Measurements from ENCODE around the gene MYO7B.

Gene MYO7B

DNA sequence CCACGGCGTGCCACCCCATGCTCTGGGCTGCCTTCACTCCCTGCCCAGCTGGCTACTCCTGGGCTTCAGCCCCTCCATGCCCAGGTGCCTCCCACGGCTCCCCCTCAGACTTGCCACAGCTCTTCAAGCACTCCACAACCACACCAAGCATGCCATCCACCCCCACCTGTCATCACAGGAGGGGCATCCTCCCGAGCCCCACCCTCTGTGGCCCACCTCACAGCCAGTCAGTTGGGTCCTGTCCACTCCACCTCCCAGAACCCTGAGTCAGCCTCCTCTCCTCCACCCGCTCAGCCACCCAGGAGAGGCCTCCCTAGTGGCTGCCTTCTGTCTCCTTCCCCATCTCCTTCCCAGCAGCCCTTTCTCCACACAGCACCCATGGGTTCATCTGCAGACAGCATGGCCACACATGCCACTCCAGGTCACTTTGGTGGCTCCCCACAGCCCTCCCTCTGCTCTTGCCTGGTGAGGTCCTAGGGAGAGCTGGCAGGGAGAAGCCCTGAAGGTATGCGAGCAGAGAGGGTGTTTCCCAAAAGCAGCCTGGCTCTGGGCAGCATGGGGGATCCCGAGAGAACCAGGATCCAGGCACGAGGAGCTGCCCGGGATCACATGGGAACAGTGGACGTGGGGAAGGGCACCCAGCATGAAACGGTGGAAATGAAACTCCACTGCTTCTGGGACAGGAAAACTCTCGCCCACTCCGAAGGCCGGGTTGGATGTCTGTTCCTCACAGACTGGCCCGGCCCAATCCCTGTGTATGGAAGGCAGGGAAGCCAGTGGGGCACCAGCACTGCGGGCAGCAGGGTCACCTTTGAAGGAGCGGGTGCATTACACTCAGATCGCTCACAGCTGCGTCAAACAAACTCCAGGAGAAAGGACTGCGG is 137.1 kb downstream of the MYO7B start:
- TF ChIP-seq ZNF274 (IDR thresholded peaks at IDR 0.05; ENCODE audit: low read depth, low read length): no peak
- H3K4me3 ChIP-seq (ENCODE audit: low read length): no peak overlapping the region

GRCh38 chr2:127673291-127674069 is 138.0 kb downstream of the MYO7B start:
- H3K4me3 ChIP-seq (ENCODE audit: low read length): no peak overlapping the region

GRCh38 chr2:127674241-127675209 is 139.0 kb downstream of the MYO7B start:
- no peak overlapping the region for H3K4me3 ChIP-seq (ENCODE audit: low read length)
- no peak for TF ChIP-seq ZNF274 (IDR thresholded peaks at IDR 0.05; ENCODE audit: low read depth, low read length)

More at GRCh38 chr2:127673291-127674069, 138.0 kb downstream of the MYO7B start:
- TF ChIP-seq ZNF274 (IDR thresholded peaks at IDR 0.05; ENCODE audit: low read depth, low read length): no peak

DNA sequence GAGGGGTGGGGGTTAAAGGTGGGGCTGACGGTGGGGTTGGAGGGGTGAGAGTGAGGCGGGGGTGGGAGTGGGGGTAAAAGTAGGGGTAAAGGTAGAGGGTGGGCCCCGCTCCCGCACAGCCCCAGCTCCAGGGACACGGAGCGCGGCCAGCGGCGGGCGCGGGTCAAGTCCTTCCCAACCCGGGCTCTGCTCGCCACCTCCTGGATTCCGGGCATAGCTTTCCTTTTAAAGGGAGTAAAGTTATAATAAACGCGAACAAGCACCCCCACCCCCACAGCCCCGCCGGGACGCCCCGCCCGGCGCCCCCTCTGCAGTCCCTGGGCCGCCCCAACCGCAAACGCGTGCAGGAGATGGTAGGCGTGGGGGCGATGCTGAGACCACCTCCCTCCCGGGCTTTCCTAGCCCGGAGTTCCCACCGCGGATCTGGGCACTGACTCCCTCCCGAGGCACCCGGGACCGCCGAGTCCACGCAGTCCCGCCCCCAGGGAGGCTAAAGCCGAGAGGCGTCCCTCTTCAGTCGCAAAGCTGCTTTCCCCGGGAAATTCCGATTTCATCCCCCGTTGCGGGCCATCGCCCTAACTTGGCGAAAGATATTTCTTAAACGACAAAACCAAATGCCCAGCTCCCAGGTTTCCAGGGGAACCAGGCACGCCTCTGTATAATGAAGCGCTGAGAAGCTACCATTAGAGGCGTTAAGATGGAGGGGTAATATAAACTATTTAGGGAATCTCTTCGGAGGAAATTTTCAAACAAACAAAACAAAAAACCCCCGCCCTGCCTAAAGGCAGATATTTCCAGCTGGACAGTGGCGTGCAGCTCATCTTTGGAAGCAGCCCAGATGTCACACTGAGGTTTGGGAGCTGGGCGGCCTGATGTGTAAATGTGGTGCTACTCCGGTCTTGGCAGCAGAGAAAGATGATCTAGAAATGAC is 140.1 kb downstream of the MYO7B start, which contains the start of gene LIMS2:
TSS of gene LIMS2 (minus strand) at position 200 of the 931 bp plus-strand sequence. CDS start 506 bp downstream, outside the sequence.
- no peak for TF ChIP-seq ZNF274 (IDR thresholded peaks at IDR 0.05; ENCODE audit: low read depth, low read length)
- no peak within 1 kb of the TSS for H3K4me3 ChIP-seq (ENCODE audit: low read length)

- no peak overlapping the region for H3K4me3 ChIP-seq (ENCODE audit: low read length)
- no peak for TF ChIP-seq ZNF274 (IDR thresholded peaks at IDR 0.05; ENCODE audit: low read depth, low read length)
These were observed 141.4 kb downstream of the MYO7B start for GRCh38 chr2:127676906-127677305.

DNA sequence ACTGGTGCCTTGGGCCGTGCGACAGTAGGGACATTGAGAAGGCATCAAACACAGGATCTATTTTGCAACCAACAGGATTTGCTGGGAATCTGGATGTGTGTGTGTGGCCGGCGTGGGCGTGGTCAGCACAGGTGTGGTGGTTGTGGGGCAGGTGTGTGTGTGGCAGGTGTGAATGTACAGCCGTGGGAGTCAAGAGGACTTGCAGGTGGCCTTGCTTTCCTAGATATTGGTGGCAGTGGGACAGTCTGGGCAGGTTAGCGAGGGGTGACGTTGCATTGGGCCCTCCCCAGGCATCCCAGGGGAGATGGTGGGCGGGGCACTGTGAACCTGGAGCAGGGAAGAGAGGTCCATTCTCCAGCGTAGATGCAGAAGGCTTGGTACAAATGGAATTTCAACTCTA is 143.0 kb downstream of the MYO7B start:
- no peak for TF ChIP-seq ZNF274 (IDR thresholded peaks at IDR 0.05; ENCODE audit: low read depth, low read length)
- no peak overlapping the region for H3K4me3 ChIP-seq (ENCODE audit: low read length)

- no peak for TF ChIP-seq ZNF274 (IDR thresholded peaks at IDR 0.05; ENCODE audit: low read depth, low read length)
- H3K4me3 ChIP-seq (ENCODE audit: low read length): no peak overlapping the region
These were observed 143.5 kb downstream of the MYO7B start for GRCh38 chr2:127678991-127679390.

DNA sequence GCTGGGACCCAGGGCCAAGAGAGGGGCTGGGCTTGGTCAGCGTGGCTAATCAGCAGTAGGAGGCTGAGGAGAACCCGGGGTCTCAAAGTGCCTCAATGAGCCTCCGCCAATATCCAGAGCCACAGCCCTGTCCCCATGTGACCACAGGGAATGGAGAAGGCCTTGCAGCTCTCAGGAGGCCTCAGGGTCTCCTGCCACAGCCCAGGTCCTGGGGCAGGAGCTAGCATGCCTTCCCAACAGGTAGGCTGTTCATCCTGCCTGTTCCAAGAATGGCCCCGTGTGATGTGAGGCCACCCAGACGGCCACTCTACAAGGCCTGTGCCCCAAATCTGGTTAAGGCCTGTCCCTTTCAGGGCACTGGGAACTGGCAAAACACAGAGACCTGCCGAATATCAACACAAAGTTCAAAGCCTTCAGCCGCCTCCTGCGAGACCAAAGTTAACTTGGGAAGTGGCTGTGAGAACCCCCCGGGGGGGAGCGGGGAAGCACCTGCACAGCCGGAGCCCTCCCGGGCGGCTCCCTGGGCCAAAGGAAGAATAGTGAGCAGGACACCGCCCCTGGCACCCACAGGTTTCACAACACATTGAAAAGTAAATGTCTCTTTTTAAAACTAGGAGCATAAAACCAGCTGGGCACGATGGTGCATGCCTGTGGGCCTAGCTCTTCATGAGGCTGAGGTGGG is 144.3 kb downstream of the MYO7B start:
- TF ChIP-seq ZNF274 (IDR thresholded peaks at IDR 0.05; ENCODE audit: low read depth, low read length): no peak
- no peak overlapping the region for H3K4me3 ChIP-seq (ENCODE audit: low read length)

- no peak overlapping the region for H3K4me3 ChIP-seq (ENCODE audit: low read length)
- no peak for TF ChIP-seq ZNF274 (IDR thresholded peaks at IDR 0.05; ENCODE audit: low read depth, low read length)
These were observed 145.3 kb downstream of the MYO7B start for GRCh38 chr2:127680706-127681287.

DNA sequence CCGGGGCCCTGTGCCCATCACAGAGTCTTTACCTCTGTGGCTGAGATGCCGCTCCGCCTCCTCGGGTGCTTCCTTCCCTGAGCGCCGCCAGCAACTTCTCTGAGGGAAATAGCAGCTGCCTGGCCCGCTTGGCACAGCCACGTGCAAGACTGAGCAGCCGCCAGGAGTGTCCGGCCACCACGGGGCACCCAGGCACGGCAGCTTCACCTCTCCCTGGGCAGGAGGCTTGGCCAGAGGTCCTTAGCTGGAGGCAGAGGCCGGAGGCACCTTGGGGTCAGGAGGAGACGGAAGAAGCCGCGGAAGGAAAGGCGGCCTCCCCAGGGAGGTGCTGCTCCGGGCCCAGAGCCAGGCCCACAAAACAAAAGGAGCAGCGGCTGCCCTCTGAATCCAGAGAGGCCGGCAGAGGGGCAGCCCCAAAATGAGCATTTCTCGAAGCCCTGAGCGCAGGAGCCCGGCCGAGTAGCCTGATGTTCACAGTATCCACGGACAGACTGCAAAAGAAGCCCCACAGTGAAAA is 145.9 kb downstream of the MYO7B start:
- H3K4me3 ChIP-seq (ENCODE audit: low read length): no peak overlapping the region
- TF ChIP-seq ZNF274 (IDR thresholded peaks at IDR 0.05; ENCODE audit: low read depth, low read length): no peak

DNA sequence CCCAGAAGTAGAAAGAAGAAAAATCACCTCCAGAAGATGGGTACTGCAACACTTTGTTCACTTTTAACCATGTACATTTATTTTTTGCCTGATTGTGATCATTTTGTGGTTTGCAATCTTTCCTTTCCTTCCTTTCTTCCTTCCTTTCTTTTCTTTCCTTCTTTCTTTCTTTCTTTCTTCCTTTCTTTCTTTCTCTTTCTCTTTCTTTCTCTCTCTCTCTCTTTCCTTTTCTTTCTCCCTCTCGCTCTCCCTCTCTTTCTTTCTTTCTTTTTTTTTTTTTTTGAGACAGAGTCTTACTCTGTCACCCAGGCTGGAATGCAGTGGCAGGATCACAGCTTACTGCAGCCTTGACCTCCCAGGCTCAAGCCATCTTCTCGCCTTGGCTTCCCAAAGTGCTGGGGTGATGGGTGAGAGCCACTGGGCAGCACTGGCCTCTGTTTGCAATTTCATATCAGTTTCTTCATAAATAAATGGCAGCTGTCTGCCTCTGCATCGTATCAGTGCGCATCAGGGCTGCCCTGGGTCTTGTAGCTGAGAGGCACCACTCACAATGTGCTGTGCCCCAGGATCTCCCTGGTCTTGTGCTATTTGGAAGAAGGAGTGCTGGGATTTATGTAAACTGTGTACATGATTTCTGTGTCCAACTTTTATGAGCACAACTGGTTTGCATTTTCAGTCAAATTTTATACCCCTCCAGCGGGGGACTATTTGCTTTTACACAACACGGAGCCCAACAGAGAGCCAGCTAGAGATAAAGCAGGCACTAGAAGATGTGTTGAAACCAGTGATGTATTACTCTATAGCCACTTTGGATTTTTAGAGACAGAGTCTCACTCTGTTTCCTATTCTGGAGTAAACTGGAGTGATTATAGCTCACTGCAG is 146.7 kb downstream of the MYO7B start:
- no peak for TF ChIP-seq ZNF274 (IDR thresholded peaks at IDR 0.05; ENCODE audit: low read depth, low read length)
- H3K4me3 ChIP-seq (ENCODE audit: low read length): no peak overlapping the region
